Chondrocyte (in vitro differentiated cells): ENCODE results near the gene FRMPD4. TPM values are rescaled to one million over a fixed set of nuclear protein-coding genes. Genes with fewer than 3 reads are reported as not detected.

Experiments
- DNase-seq: peaks from one replicate; pipeline ENCODE4 v3.0.0; 2021; ENCODE audit warnings: mixed read lengths, low spot score
- H3K27ac Mint-ChIP-seq: one replicate; pipeline ENCODE4 v1.8.0; 2021; ENCODE audit warnings: mild to moderate bottlenecking, moderate library complexity, mixed read lengths; ENCODE audit not compliant: unreplicated experiment
- H3K27me3 Mint-ChIP-seq: 2 replicates; pipeline ENCODE4 v1.8.0; 2021; ENCODE audit warnings: low read depth, mixed read lengths
- H3K36me3 Mint-ChIP-seq: 2 replicates; pipeline ENCODE4 v1.8.0; 2021; ENCODE audit warnings: low read depth, mixed read lengths
- H3K4me1 Mint-ChIP-seq: 2 replicates; pipeline ENCODE4 v1.8.0; 2021; ENCODE audit warnings: low read depth, mild to moderate bottlenecking, mixed read lengths
- H3K4me3 Mint-ChIP-seq: one replicate; pipeline ENCODE4 v1.8.0; 2021; ENCODE audit warnings: mild to moderate bottlenecking, moderate library complexity, mixed read lengths; ENCODE audit not compliant: unreplicated experiment
- H3K9me3 Mint-ChIP-seq: 2 replicates; pipeline ENCODE4 v1.8.0; 2021; ENCODE audit warnings: low read depth, mixed read lengths
- total RNA-seq: library from RNA; stranded (reverse); gene quantifications from 3 replicates; pipeline ENCODE4 v1.2.1, GENCODE V29; 2021
- TF ChIP-seq, protein P1 (sequence below): fragments of 200-600 bp; sonication (generic); IDR thresholded peaks from 2 replicates; pipeline ENCODE4 v1.5.0; 2021; ENCODE audit warnings: antibody characterized with exemption, mild to moderate bottlenecking, moderate library complexity

The FRMPD4 gene
- total RNA-seq, 1 donor from 2014 or later = 0.10 TPM

DNA sequence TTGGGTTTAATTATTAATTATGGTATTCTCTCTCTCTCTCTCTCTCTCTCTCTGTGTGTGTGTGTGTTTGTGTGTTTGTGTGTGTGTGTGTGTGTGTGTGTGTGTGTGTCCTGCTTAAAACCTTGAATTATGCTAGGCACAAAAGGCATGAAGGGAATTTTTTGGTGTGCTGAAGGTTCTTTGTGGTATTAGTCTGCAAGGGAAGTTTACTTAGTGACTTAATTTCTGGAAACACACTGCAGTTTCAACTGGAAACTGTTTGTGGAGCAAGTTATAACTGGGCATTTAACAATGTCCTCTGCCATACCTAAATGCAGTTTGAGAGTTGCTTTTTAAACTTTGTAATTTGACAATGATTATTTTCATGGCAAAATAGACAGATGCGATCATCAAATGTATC is 111.7 kb downstream of the FRMPD4 start:
- Mint-ChIP-seq H3K4me1 (peaks cover 8% of the 10 kb centered on the region), H3K27ac (no peak overlapping the region), H3K9me3 (peaks cover 19% of the 10 kb centered on the region), H3K4me3 (no peak overlapping the region), H3K36me3 (no peaks in the 10 kb centered on the region), H3K27me3 (no peaks in the 10 kb centered on the region)
- no peak for DNase-seq
- TF ChIP-seq, protein P1, sequence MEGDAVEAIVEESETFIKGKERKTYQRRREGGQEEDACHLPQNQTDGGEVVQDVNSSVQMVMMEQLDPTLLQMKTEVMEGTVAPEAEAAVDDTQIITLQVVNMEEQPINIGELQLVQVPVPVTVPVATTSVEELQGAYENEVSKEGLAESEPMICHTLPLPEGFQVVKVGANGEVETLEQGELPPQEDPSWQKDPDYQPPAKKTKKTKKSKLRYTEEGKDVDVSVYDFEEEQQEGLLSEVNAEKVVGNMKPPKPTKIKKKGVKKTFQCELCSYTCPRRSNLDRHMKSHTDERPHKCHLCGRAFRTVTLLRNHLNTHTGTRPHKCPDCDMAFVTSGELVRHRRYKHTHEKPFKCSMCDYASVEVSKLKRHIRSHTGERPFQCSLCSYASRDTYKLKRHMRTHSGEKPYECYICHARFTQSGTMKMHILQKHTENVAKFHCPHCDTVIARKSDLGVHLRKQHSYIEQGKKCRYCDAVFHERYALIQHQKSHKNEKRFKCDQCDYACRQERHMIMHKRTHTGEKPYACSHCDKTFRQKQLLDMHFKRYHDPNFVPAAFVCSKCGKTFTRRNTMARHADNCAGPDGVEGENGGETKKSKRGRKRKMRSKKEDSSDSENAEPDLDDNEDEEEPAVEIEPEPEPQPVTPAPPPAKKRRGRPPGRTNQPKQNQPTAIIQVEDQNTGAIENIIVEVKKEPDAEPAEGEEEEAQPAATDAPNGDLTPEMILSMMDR = no peak

DNA sequence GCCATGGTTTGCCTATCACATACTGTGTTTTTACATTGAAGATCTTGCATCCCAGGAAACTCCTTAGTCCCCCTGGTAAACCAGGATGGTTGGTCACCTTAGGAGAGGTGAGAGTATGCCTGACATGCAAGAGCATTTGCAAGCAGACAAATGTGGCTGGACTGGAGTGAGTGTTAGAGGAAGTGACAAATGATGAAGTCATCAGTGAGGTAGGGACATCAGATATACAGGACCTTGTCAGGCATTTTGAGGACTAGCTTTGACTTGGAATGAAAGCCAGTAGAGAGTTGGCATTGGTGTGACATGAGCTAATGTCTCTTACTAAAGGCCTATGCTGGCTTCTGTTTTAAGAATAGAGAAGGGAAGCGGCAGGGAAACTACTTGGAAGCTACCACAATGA is 124.9 kb downstream of the FRMPD4 start:
- TF ChIP-seq, protein P1 = no peak
- Mint-ChIP-seq H3K36me3 (no peaks in the 10 kb centered on the region), H3K4me1 (no peaks in the 10 kb centered on the region), H3K9me3 (peaks cover 17% of the 10 kb centered on the region), H3K4me3 (no peak overlapping the region), H3K27ac (no peak overlapping the region), H3K27me3 (no peaks in the 10 kb centered on the region)
- DNase-seq = no peak

DNA sequence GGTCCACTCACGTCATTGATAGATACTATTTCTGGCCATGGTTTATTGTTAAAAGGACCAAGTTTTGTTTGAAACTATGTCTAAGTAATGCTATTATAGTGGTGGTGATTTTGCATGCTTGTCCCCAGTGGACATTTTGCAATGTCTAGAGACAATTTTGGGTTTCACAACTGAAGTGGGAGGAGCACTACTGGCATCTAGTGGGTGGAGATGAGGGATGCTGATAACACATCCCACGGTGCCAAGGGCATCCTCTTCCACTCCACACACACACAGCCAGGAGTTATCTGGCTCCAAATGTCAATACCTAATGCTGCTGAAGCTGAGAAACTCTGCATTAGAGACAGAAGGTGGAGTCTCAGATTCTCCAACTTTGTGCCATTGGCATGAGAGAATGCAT is 131.2 kb downstream of the FRMPD4 start:
- TF ChIP-seq, protein P1 = no peak
- no peaks in the 10 kb centered on the region for H3K36me3 Mint-ChIP-seq
- no peak overlapping the region for H3K27ac Mint-ChIP-seq
- H3K4me1 Mint-ChIP-seq = no peaks in the 10 kb centered on the region
- H3K4me3 Mint-ChIP-seq = no peak overlapping the region
- peaks cover 2% of the 10 kb centered on the region for H3K9me3 Mint-ChIP-seq
- DNase-seq = no peak
- no peaks in the 10 kb centered on the region for H3K27me3 Mint-ChIP-seq

DNA sequence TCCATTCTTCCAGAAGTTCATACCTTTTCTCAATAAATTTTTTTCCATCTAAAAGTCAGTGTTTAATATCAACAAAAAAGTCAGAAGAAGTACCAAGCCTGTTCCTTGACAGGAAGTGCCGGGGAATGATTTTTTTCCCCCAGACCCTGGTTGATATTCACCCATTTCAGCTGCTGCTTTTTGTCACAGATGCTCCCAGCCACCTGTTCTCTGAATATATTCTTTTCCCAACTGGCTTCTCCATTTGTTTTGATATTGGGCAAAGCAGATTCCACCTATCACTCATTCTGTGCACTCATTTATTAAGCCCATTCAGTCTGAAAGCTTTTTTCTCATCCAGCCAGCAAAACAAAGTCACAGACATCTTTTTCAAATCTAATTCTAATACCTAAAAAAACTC is 139.9 kb downstream of the FRMPD4 start:
- H3K27ac Mint-ChIP-seq = no peak overlapping the region
- H3K4me1 Mint-ChIP-seq = no peaks in the 10 kb centered on the region
- TF ChIP-seq, protein P1 = no peak
- no peaks in the 10 kb centered on the region for H3K27me3 Mint-ChIP-seq
- no peak overlapping the region for H3K4me3 Mint-ChIP-seq
- peaks cover 7% of the 10 kb centered on the region for H3K9me3 Mint-ChIP-seq
- no peak for DNase-seq
- H3K36me3 Mint-ChIP-seq = no peaks in the 10 kb centered on the region

DNA sequence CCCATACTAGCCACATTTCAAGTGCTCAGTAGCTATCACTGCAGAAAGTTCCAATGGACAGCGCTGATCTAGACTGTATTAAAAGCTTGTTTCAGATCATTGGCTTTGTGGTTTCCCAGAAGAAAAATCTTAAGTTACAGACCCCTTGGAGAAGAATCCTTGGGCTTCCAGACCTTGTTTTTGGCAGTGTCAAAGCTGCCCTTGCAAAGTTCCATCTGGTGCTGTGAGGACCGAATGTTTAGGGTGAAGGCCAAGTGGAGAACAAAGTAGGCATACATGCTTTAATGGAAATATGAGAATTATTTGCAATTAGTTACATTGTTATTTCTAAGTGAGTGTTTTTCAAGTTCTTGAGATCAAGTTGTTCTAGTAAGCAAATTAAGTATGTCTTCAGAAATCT is 144.7 kb downstream of the FRMPD4 start:
- no peak overlapping the region for H3K4me3 Mint-ChIP-seq
- H3K27me3 Mint-ChIP-seq = no peaks in the 10 kb centered on the region
- H3K36me3 Mint-ChIP-seq = no peaks in the 10 kb centered on the region
- DNase-seq = no peak
- no peaks in the 10 kb centered on the region for H3K4me1 Mint-ChIP-seq
- TF ChIP-seq, protein P1 = no peak
- peaks cover 4% of the 10 kb centered on the region for H3K9me3 Mint-ChIP-seq
- H3K27ac Mint-ChIP-seq = no peak overlapping the region
